Common myeloid progenitor, CD34-positive (primary cell): ENCODE results near the gene TMEM256.

Source experiments
- CTCF ChIA-PET: fragments of 350-600 bp; sonication (Branson Sonifier 250); formaldehyde crosslinking; loops from one replicate; lab custom pipeline; 2021; ENCODE audit warnings: antibody characterized with exemption; lab: Charles Lee
- POLR2A ChIA-PET: fragments of 350-600 bp; sonication (Branson Sonifier 250); formaldehyde crosslinking; loops from one replicate; lab custom pipeline; 2021; ENCODE audit warnings: antibody characterized with exemption; lab: Charles Lee
- DNase-seq, 3 donors: peaks; one replicate each; pipeline versions ENCODE4 v3.0.0 to v3.0.0-alpha.2; 2013
- H3K27ac ChIP-seq, 2 experiments: 1 replicate in 1 of 2; 2 replicates in 1 of 2; pipeline ENCODE4 v1.7.0; 2013; ENCODE audit warnings: inconsistent platforms in 2 of 2, low read length in 2 of 2, mild to moderate bottlenecking in 2 of 2, low read depth in 1 of 2, moderate library complexity in 1 of 2; ENCODE audit not compliant: severe bottlenecking in 2 of 2, insufficient read depth in 1 of 2, poor library complexity in 1 of 2
- H3K27me3 ChIP-seq, 5 experiments: replicated peaks in 2 of 5; 1 replicate in 3 of 5; 2 replicates in 2 of 5; pipeline versions ENCODE4 v1.6.1 to v1.7.0; 2013; ENCODE audit warnings: low read length in 4 of 5, mild to moderate bottlenecking in 2 of 5, moderate library complexity in 2 of 5, inconsistent platforms in 1 of 5; ENCODE audit not compliant: insufficient read depth in 5 of 5, control insufficient read depth in 4 of 5
- H3K36me3 ChIP-seq, 4 experiments: 1 replicate in 2 of 4; 2 replicates in 2 of 4; pipeline versions ENCODE4 v1.6.1 to v1.7.0; 2013; ENCODE audit warnings: low read length in 3 of 4, control low read depth in 1 of 4, mild to moderate bottlenecking in 1 of 4; ENCODE audit not compliant: control insufficient read depth in 4 of 4, insufficient read depth in 4 of 4
- H3K4me1 ChIP-seq, 4 experiments: 1 replicate in 3 of 4; 2 replicates in 1 of 4; pipeline versions ENCODE4 v1.6.1 to v1.7.1; 2013; ENCODE audit warnings: low read length in 3 of 4, mild to moderate bottlenecking in 3 of 4, control low read depth in 1 of 4, inconsistent platforms in 1 of 4, moderate library complexity in 1 of 4; ENCODE audit not compliant: control insufficient read depth in 4 of 4, insufficient read depth in 4 of 4; ENCODE audit errors: control extremely low read depth in 1 of 4
- H3K4me3 ChIP-seq, 7 experiments: 1 replicate in 4 of 7; 2 replicates in 3 of 7; pipeline versions ENCODE4 v1.5.1 to v1.7.0; 2013; ENCODE audit warnings: mild to moderate bottlenecking in 7 of 7, low read length in 6 of 7, moderate library complexity in 6 of 7, inconsistent platforms in 2 of 7, low read depth in 2 of 7, control low read depth in 1 of 7; ENCODE audit not compliant: insufficient read depth in 4 of 7, control insufficient read depth in 1 of 7; ENCODE audit errors: extremely low read depth in 1 of 7
- H3K9me3 ChIP-seq, 5 experiments: 1 replicate in 4 of 5; 2 replicates in 1 of 5; pipeline versions ENCODE4 v1.6.1 to v1.7.1; 2013; ENCODE audit warnings: low read length in 4 of 5, mild to moderate bottlenecking in 2 of 5, inconsistent platforms in 1 of 5, low read depth in 1 of 5, moderate library complexity in 1 of 5; ENCODE audit not compliant: control insufficient read depth in 4 of 5, insufficient read depth in 2 of 5; ENCODE audit errors: control extremely low read depth in 1 of 5
- WGBS: methylation state at CpG from one replicate; pipeline ENCODE4 v1.1.5; 2013; ENCODE audit not compliant: insufficient coverage; 5-methylcytosine and 5-hydroxymethylcytosine counted together

The TMEM256 gene

GRCh38 chr17:7416323-7416722, 12.4 kb upstream of the TMEM256 start:
- POLR2A ChIA-PET = no interaction called here
- no peak for DNase-seq
- peaks cover 0 to 4% (median 2%) of the 10 kb centered on the region in 4 experiments for H3K36me3 ChIP-seq
- CTCF ChIA-PET = interaction anchor here (1.4 kb wide), 1 partner anchor 20 kb away, joined by 4 read pairs; no protein-coding TSS in a partner anchor
- no peak overlapping the region for H3K4me3 ChIP-seq
- 90% methylated on average over 5 of the region's 6 CpGs for WGBS
- H3K4me1 ChIP-seq = no peaks in the 10 kb centered on the region
- H3K27me3 ChIP-seq = no peaks in the 10 kb centered on the region
- H3K9me3 ChIP-seq = no peaks in the 10 kb centered on the region
- no peak overlapping the region for H3K27ac ChIP-seq

GRCh38 chr17:7415784-7416183, 11.9 kb upstream of the TMEM256 start:
- ChIA-PET POLR2A (no interaction called here), CTCF (no interaction called here)
- Histone ChIP-seq H3K27ac (no peak overlapping the region), H3K9me3 (no peaks in the 10 kb centered on the region), H3K4me3 (no peak overlapping the region), H3K4me1 (no peaks in the 10 kb centered on the region), H3K27me3 (no peaks in the 10 kb centered on the region), H3K36me3 (peaks cover 0 to 4% (median 2%) of the 10 kb centered on the region in 4 experiments)
- no peak for DNase-seq
- WGBS = 97% methylated on average over 21 of the region's 23 CpGs

- no peaks in the 10 kb centered on the region for H3K9me3 ChIP-seq
- H3K4me3 ChIP-seq = no peak overlapping the region
- no peaks in the 10 kb centered on the region for H3K27me3 ChIP-seq
- no peak for DNase-seq
- H3K27ac ChIP-seq = no peak overlapping the region
- POLR2A ChIA-PET = no interaction called here
- H3K4me1 ChIP-seq = no peaks in the 10 kb centered on the region
- H3K36me3 ChIP-seq = peaks cover 0 to 4% (median 2%) of the 10 kb centered on the region in 4 experiments
- WGBS = 95% methylated on average over 14 of the region's 14 CpGs
- CTCF ChIA-PET = no interaction called here
These were observed 10.9 kb upstream of the TMEM256 start for GRCh38 chr17:7414837-7415236.

GRCh38 chr17:7413346-7413985, 9.6 kb upstream of the TMEM256 start:
- H3K27ac ChIP-seq = no peak overlapping the region
- CTCF ChIA-PET = interaction anchor here (0.6 to 1.7 kb wide), 2 partner anchors 58 to 656 kb away, joined by 3 to 4 read pairs; partner anchors contain the start of gene TMEM95
- no peak overlapping the region for H3K4me3 ChIP-seq
- peaks cover 0 to 6% (median 2%) of the 10 kb centered on the region in 4 experiments for H3K36me3 ChIP-seq
- H3K27me3 ChIP-seq = no peaks in the 10 kb centered on the region
- H3K4me1 ChIP-seq = peaks cover 0 to 6% (median under 1%) of the 10 kb centered on the region in 4 experiments
- no peaks in the 10 kb centered on the region for H3K9me3 ChIP-seq
- WGBS = 99% methylated on average over 6 of the region's 6 CpGs
- POLR2A ChIA-PET = no interaction called here
- no peak for DNase-seq

GRCh38 chr17:7411427-7411750, 7.5 kb upstream of the TMEM256 start:
- Histone ChIP-seq H3K27me3 (no peaks in the 10 kb centered on the region), H3K36me3 (peaks cover 0 to 6% (median 0%) of the 10 kb centered on the region in 4 experiments), H3K9me3 (no peaks in the 10 kb centered on the region), H3K4me1 (peaks cover 0 to 17% (median 6%) of the 10 kb centered on the region in 4 experiments), H3K27ac (no peak overlapping the region), H3K4me3 (no peak overlapping the region)
- ChIA-PET CTCF (interaction anchor here (1.7 kb wide), 1 partner anchor 24 kb away, joined by 9 read pairs; the partner anchor contains the start of gene TMEM102), POLR2A (no interaction called here)
- WGBS = 98% methylated on average over 5 of the region's 8 CpGs
- DNase-seq = no peak

GRCh38 chr17:7410634-7411426, 6.9 kb upstream of the TMEM256 start:
- Histone ChIP-seq H3K4me3 (no peak overlapping the region), H3K27me3 (peaks cover 0 to 2% (median under 1%) of the 10 kb centered on the region in 5 experiments), H3K9me3 (no peaks in the 10 kb centered on the region), H3K4me1 (peaks cover 0 to 17% (median 7%) of the 10 kb centered on the region in 4 experiments), H3K36me3 (peaks cover 0 to 6% (median 0%) of the 10 kb centered on the region in 4 experiments), H3K27ac (no peak overlapping the region)
- ChIA-PET POLR2A (no interaction called here), CTCF (interaction anchor here (1.7 kb wide), 1 partner anchor 25 kb away, joined by 9 read pairs; the partner anchor contains the start of gene TMEM102)
- DNase-seq = no peak
- 95% methylated on average over 20 of the region's 25 CpGs for whole genome bisulfite sequencing
